ENCODE results near the gene ZNF57.

- TF ChIP-seq EP300 (IDR thresholded peaks at IDR 0.05) (no peak), CTCF (IDR thresholded peaks at IDR 0.05) (no peak), POLR2AphosphoS5 (IDR thresholded peaks at IDR 0.05) (no peak)
Measured at GRCh38 chr19:2902590-2903218, 2.0 kb downstream of the ZNF57 start.

All from sigmoid colon (tissue), 4 donors.